ENCODE measurements around the gene XIRP2.

Gene XIRP2

DNA sequence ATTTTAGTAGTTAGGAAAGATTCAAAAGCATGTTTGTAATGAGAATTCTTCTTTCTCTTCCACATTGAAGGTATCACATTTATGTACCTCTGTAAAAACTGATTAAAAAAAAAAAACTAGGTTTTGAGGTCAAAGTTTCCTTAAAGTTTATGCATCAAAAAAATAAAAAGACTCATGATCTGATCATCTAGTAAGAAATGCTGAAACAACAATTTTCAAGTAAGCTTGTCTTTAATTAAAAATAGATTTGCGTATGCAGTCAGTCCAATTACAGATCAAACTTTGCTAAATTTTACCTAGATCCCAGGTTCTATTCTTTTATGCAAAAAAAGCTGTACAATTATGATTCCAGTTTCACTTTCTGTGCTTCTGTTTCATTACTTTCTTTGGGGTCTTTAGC is 409.0 kb downstream of the XIRP2 start:
- DNase-seq: no peak

GRCh38 chr2:167298017-167298416 is 409.7 kb downstream of the XIRP2 start:
- DNase-seq: no peak
